ENCODE data around the gene SIKE1.

The SIKE1 gene

GRCh38 chr1:114741963-114742746, 38.3 kb downstream of the SIKE1 start:
- DNase-seq (ENCODE audit: low spot score): no peak
- TF ChIP-seq, protein P1, sequence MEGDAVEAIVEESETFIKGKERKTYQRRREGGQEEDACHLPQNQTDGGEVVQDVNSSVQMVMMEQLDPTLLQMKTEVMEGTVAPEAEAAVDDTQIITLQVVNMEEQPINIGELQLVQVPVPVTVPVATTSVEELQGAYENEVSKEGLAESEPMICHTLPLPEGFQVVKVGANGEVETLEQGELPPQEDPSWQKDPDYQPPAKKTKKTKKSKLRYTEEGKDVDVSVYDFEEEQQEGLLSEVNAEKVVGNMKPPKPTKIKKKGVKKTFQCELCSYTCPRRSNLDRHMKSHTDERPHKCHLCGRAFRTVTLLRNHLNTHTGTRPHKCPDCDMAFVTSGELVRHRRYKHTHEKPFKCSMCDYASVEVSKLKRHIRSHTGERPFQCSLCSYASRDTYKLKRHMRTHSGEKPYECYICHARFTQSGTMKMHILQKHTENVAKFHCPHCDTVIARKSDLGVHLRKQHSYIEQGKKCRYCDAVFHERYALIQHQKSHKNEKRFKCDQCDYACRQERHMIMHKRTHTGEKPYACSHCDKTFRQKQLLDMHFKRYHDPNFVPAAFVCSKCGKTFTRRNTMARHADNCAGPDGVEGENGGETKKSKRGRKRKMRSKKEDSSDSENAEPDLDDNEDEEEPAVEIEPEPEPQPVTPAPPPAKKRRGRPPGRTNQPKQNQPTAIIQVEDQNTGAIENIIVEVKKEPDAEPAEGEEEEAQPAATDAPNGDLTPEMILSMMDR (IDR thresholded peaks at IDR 0.05; ENCODE audit: borderline replicate concordance, control extremely low read depth, extremely low read depth, insufficient read depth, missing control alignments): no peak
- in situ Hi-C loops (cut with MboI; ENCODE audit: low sequenced_read_pairs, unreplicated experiment): no loop called here

- DNase-seq (ENCODE audit: low spot score): no peak
- in situ Hi-C loops (cut with MboI; ENCODE audit: low sequenced_read_pairs, unreplicated experiment): no loop called here
- TF ChIP-seq, protein P1 (IDR thresholded peaks at IDR 0.05; ENCODE audit: borderline replicate concordance, control extremely low read depth, extremely low read depth, insufficient read depth, missing control alignments): no peak
Measured at GRCh38 chr1:114740331-114740730, 40.2 kb downstream of the SIKE1 start.

- DNase-seq (ENCODE audit: low spot score): no peak
- in situ Hi-C loops (cut with MboI; ENCODE audit: low sequenced_read_pairs, unreplicated experiment): no loop called here
- TF ChIP-seq, protein P1 (IDR thresholded peaks at IDR 0.05; ENCODE audit: borderline replicate concordance, control extremely low read depth, extremely low read depth, insufficient read depth, missing control alignments): no peak
Measured at GRCh38 chr1:114737314-114737849, 43.1 kb downstream of the SIKE1 start.

DNA sequence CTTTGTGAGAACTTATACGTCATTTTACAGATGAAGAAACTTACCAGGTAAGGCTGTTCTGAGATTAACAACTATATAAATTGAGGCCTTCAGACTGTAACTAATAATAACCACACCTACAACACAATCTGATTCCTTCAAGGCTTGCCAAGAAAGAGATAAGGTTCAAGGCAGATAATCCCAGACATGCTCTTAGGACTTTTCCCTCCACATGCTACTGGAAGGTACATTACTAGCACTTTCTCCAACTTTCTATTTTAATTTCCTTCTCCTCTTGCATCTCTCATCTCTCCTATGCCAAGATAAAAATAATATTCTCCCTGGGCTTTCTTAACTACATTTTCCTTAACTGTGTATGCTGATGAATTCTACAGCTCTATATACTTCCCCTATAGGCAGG, 45.0 kb downstream of the SIKE1 start:
- in situ Hi-C loops (cut with MboI; ENCODE audit: low sequenced_read_pairs, unreplicated experiment): no loop called here
- DNase-seq (ENCODE audit: low spot score): no peak
- TF ChIP-seq, protein P1 (IDR thresholded peaks at IDR 0.05; ENCODE audit: borderline replicate concordance, control extremely low read depth, extremely low read depth, insufficient read depth, missing control alignments): no peak

DNA sequence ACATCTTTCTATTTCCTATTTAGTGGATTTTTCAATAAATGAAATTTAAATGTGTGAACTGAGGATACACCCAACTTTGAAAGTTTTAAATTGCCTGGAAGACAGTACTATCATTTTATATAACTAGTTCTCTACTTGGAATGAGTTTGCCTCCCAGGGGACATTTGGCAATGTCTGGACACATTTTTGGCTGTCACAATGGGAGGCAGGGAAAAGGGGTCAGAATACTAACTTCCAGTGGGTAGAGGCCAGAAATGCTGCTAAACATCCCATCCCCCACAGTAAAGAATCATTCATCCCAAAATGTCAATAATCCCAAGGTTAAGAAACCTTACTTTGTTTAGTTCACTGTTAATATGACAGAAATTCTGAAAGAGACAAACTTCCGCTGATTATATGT, 50.7 kb downstream of the SIKE1 start:
- DNase-seq (ENCODE audit: low spot score): no peak
- TF ChIP-seq, protein P1 (IDR thresholded peaks at IDR 0.05; ENCODE audit: borderline replicate concordance, control extremely low read depth, extremely low read depth, insufficient read depth, missing control alignments): no peak
- in situ Hi-C loops (cut with MboI; ENCODE audit: low sequenced_read_pairs, unreplicated experiment): no loop called here

DNA sequence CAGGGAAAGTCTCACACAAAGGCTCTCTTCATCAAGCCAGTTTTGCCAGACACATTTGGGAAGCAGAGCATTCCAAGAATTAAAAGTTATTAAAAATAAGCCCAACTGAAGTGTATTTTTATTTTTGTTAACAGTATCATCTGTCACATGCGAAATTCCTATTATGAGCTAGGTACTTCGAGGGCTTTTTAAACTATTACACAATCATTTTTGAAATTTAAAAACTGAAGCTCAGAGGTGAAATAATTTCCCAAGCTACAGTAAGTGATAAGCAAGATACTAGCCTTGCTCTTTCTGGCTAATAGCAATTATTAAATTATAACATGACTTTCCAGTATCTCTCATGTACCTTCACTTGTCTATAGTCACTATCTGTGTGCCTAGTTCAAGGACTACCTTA, 51.9 kb downstream of the SIKE1 start:
- no peak for DNase-seq (ENCODE audit: low spot score)
- TF ChIP-seq, protein P1 (IDR thresholded peaks at IDR 0.05; ENCODE audit: borderline replicate concordance, control extremely low read depth, extremely low read depth, insufficient read depth, missing control alignments): no peak
- in situ Hi-C loops (cut with MboI; ENCODE audit: low sequenced_read_pairs, unreplicated experiment): no loop called here

All from GM13976 (cell line).